ENCODE measurements around the gene C13orf46. TPM values are rescaled to one million over a fixed set of nuclear protein-coding genes. Genes with fewer than 3 reads are reported as not detected.
A peak's percentile ranks its signal among the peaks of the same experiment; 100 is the strongest.
"Not testable (repeated sequence)": the region's sequence is repeated elsewhere in the genome, so short reads cannot be mapped to it uniquely, and the experiment has no call there.

C13orf46 gene
- total RNA-seq (1 to 10 TPM; 2.1 to 3.5 TPM), polyA plus RNA-seq (under 1 TPM; 0.13 to 0.43 TPM)
- long read RNA-seq, donor 1 = 0 reads
- long read RNA-seq, donor 2, partial matches to known transcripts = 0 of 1 reads
- long read RNA-seq, donor 2, other reads (novel, unspliced or antisense) = 1 of 1 reads

DNA sequence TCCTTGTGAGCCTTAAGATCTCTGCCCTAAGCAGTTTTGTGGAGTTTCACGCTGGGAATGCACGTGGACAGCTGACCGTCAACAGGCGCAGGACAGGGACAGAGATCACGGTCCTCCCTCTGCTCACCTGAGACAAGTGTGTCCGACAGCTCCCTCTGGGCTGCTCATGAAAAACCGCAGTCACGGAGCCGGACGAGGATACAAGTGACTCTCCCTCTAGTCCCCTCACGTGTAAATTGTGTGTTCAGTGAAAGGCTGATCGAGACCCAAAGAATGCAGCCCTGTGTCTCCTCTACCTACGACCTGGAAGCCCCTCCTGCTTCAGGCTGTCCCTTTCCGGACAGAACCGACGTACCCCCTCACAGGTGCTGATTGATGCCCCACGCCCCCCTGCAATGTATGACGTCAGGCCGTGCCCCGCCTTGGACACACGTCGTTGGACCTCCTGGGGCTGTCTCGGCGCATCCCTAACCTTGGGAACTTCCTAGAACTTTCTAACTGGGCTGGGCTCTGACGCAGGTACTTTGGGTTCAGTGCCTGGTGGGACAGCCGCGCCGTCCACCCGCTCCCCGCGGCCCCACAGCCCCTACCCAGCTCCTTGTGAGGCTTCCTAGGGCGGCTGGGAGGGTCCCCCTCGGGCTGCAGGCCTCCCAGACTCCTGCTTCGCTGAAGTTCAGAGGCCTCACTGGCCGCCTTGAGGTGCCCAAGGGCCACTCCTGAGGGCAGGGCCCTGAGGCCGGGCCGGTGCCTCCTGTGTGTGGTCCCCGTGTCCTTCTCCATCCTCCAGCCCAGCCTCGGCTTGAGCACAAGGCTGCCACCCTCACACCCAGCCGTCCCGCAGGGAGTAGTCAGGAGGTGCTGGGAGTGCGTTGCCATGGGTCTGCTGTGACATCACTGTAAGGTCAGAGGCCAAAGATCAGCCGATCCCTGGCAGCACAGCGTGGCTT, at the start of gene C13orf46:
Gene C13orf46, minus strand, starts transcription at position 859 of the 947 bp plus-strand sequence. Its CDS starts 79 bp downstream, at position 780.
- ATAC-seq (ENCODE audit: low FRiP score) (no peak), DNase-seq (peak; percentile 40 to 73)
- H3K4me3 ChIP-seq (ENCODE audit: low read length in 2 of 2) = no peak within 1 kb of the TSS
- no peaks in the 10 kb centered on the region for H3K4me1 ChIP-seq (ENCODE audit: control insufficient read depth in 1 of 2, insufficient read depth in 2 of 2, low read length in 2 of 2)
- intact Hi-C loops (cut with DNase I) = no loop called here
- no peaks in the 10 kb centered on the region for H3K36me3 ChIP-seq (ENCODE audit: control insufficient read depth in 1 of 2, insufficient read depth in 2 of 2, low read length in 1 of 2)
- 92 to 93% methylated on average over 44 of the region's 44 CpGs for WGBS, 2 donors
- H3K27me3 ChIP-seq (ENCODE audit: control insufficient read depth in 1 of 2, insufficient read depth in 2 of 2, low read length in 1 of 2) = no peaks in the 10 kb centered on the region
- H3K27ac ChIP-seq (ENCODE audit: low read depth in 1 of 2, low read length in 2 of 2) = no peak within 1 kb of the TSS
- no peaks in the 10 kb centered on the region for H3K9me3 ChIP-seq (ENCODE audit: control insufficient read depth, low read length)

DNA sequence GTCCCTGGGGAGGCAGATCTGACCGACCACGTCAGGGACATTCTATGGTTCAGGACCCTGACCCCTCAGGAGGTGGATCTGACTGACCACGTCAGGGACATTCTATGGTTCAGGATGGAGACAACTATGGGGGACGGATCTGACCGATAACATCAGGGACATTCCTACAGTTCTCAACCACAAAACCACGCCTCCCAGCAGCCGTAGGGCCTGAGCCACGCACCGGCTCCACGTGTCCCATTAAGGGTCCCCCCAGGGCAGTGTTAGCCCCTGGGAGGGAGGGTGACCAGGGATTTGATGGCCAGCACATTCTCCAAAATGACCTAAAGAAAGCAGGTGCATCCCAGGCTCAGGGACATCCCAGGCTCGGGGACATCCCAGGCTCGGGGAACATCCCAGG, 49.0 kb upstream of the C13orf46 start:
- Histone ChIP-seq H3K27ac (ENCODE audit: low read depth in 1 of 2, low read length in 2 of 2) (no peak overlapping the region), H3K36me3 (ENCODE audit: control insufficient read depth in 1 of 2, insufficient read depth in 2 of 2, low read length in 1 of 2) (peaks cover 0 to 5% of the 10 kb centered on the region in 2 donors), H3K4me1 (ENCODE audit: control insufficient read depth in 1 of 2, insufficient read depth in 2 of 2, low read length in 2 of 2) (no peaks in the 10 kb centered on the region), H3K27me3 (ENCODE audit: control insufficient read depth in 1 of 2, insufficient read depth in 2 of 2, low read length in 1 of 2) (no peaks in the 10 kb centered on the region), H3K9me3 (ENCODE audit: control insufficient read depth, low read length) (no peaks in the 10 kb centered on the region), H3K4me3 (ENCODE audit: low read length in 2 of 2) (no peak overlapping the region)
- DNase-seq (peak in 1 of 2 donors; percentile 42), ATAC-seq (ENCODE audit: low FRiP score) (no peak)
- intact Hi-C loops (cut with DNase I) = no loop called here
- WGBS, 2 donors = 87 to 94% methylated on average over 12 of the region's 12 CpGs

DNA sequence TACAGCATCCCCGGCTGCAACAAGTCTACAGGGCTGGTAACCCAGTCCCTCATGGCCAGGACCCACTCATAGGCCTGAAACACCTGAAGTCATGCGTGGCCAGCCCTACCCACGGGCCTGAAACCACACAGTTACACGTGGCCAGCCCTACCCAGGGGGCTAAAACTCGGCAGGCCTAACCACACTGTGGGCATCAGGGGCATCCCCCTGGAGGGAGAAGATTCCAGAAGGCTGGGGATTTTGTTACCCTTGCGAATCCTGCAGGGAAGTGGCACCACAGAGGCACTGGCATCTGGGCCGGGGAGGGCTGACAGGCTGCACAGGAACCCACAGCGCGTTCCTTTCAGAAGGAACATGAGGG, 48.4 kb upstream of the C13orf46 start:
- Histone ChIP-seq H3K27me3 (ENCODE audit: control insufficient read depth in 1 of 2, insufficient read depth in 2 of 2, low read length in 1 of 2) (no peaks in the 10 kb centered on the region), H3K4me3 (ENCODE audit: low read length in 2 of 2) (no peak overlapping the region), H3K27ac (ENCODE audit: low read depth in 1 of 2, low read length in 2 of 2) (no peak overlapping the region), H3K36me3 (ENCODE audit: control insufficient read depth in 1 of 2, insufficient read depth in 2 of 2, low read length in 1 of 2) (peaks cover 0 to 5% of the 10 kb centered on the region in 2 donors), H3K9me3 (ENCODE audit: control insufficient read depth, low read length) (no peaks in the 10 kb centered on the region), H3K4me1 (ENCODE audit: control insufficient read depth in 1 of 2, insufficient read depth in 2 of 2, low read length in 2 of 2) (no peaks in the 10 kb centered on the region)
- no peak for ATAC-seq (ENCODE audit: low FRiP score)
- intact Hi-C loops (cut with DNase I) = no loop called here
- peak in 1 of 2 donors; percentile 31 for DNase-seq
- 94% methylated on average over 9 of the region's 9 CpGs for WGBS, 2 donors

DNA sequence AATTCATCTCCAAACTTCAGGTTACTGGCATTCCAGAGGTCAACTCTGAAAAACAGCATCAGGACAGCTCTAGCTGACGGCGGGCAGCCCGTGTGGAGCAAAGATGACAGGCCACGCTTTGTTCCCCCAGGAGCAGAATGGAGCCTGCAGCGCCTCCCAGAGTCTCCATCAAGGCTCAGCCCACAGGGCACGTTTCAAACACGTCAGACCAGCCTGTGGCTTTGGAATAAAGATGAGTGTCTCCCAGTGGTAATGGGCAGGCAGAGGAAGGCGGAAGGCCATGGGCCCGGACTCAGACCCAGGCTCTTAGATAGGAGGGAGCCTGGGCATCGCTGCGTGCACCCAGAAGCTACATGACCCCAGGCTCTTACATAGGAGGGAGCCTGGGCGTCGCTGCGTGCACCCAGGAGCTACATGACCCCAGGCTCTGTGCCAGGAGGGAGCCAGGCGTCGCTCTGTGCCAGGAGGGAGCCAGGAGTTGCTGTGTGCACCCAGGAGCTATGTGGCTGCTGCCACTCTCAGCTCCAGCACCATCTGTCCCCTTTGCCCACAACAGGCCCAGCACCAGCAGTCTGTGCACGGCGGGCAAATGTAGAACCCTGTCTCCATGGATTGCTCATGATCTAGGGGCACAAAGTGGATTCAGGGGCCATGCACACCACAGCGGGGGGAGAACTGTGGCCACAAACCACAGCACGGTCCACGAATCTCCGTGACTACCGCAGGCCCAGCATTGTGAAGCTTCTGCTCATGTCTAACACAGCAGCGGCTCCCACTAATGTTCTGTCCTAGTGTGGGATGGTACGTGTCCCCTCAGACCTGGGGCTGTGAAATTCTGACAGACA, 47.8 kb upstream of the C13orf46 start:
- no peaks in the 10 kb centered on the region for H3K9me3 ChIP-seq (ENCODE audit: control insufficient read depth, low read length)
- DNase-seq = peak in 1 of 2 donors; percentile 67
- H3K27me3 ChIP-seq (ENCODE audit: control insufficient read depth in 1 of 2, insufficient read depth in 2 of 2, low read length in 1 of 2) = no peaks in the 10 kb centered on the region
- WGBS, 2 donors = 83 to 87% methylated on average over 25 of the region's 25 CpGs
- ATAC-seq (ENCODE audit: low FRiP score) = no peak
- no peaks in the 10 kb centered on the region for H3K4me1 ChIP-seq (ENCODE audit: control insufficient read depth in 1 of 2, insufficient read depth in 2 of 2, low read length in 2 of 2)
- H3K27ac ChIP-seq (ENCODE audit: low read depth in 1 of 2, low read length in 2 of 2) = no peak overlapping the region
- intact Hi-C loops (cut with DNase I) = no loop called here
- H3K4me3 ChIP-seq (ENCODE audit: low read length in 2 of 2) = no peak overlapping the region
- peaks cover 0 to 5% of the 10 kb centered on the region in 2 donors for H3K36me3 ChIP-seq (ENCODE audit: control insufficient read depth in 1 of 2, insufficient read depth in 2 of 2, low read length in 1 of 2)

DNA sequence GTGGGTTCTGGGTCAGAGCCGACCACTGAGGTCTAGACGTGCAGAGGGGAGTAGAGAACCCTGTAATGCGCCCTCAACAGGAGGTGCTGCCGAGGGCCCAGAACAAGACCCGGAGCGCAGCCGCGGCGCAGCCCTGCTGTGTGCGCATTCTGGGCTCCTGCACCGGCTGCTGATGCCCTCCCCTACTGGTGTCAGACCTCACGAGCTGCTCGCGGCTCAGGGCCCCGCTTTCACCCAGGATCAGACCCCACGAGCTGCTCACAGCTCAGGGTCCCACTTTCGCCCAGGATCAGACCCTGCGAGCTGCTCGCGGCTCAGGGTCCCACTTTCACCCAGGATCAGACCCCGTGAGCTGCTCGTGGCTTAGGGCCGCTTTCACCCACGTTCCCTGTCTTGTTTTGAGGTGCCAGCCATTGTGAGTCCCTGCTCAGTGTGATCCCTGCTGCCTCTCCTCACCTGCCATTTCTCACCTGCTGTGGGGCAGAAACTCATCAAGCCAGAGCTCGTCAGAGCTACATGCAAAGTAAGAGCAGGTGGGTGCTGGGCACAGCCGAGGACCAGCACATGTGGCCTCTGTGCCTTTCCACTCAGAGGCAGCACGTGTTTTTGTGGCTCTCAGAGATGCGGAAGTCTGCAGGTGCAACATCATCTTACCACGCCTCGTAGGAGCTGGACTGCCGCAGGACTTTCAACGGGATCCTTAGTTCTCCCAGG, 47.0 kb upstream of the C13orf46 start:
- Histone ChIP-seq H3K36me3 (ENCODE audit: control insufficient read depth in 1 of 2, insufficient read depth in 2 of 2, low read length in 1 of 2) (peaks cover 0 to 5% of the 10 kb centered on the region in 2 donors), H3K27ac (ENCODE audit: low read depth in 1 of 2, low read length in 2 of 2) (no peak overlapping the region), H3K9me3 (ENCODE audit: control insufficient read depth, low read length) (no peaks in the 10 kb centered on the region), H3K27me3 (ENCODE audit: control insufficient read depth in 1 of 2, insufficient read depth in 2 of 2, low read length in 1 of 2) (no peaks in the 10 kb centered on the region), H3K4me1 (ENCODE audit: control insufficient read depth in 1 of 2, insufficient read depth in 2 of 2, low read length in 2 of 2) (no peaks in the 10 kb centered on the region), H3K4me3 (ENCODE audit: low read length in 2 of 2) (no peak overlapping the region)
- intact Hi-C loops (cut with DNase I) = no loop called here
- peak in 1 of 2 donors; percentile 50 for DNase-seq
- ATAC-seq (ENCODE audit: low FRiP score) = no peak
- 91 to 92% methylated on average over 32 of the region's 32 CpGs for WGBS, 2 donors

DNA sequence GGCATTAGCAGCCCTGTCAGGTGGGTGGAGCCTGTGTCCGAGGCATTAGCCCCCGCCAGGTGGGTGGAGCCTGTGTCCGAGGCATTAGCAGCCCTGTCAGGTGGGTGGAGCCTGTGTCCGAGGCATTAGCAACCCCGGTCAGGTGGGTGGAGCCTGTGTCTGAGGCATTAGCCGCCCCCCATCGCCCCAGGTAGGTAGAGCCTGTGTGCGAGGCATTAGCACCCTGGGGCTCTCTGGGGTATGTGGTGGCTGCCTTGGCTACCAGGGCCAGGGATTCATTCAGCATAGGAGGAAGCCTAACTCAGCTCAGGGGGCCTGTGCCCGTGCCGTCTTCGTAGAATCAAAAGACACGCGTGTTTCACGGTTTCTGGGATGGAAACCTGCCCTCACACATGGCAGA, 46.3 kb upstream of the C13orf46 start:
- DNase-seq; ATAC-seq (ENCODE audit: low FRiP score); H3K9me3 ChIP-seq (ENCODE audit: control insufficient read depth, low read length); H3K27me3 ChIP-seq (ENCODE audit: control insufficient read depth in 1 of 2, insufficient read depth in 2 of 2, low read length in 1 of 2); H3K36me3 ChIP-seq (ENCODE audit: control insufficient read depth in 1 of 2, insufficient read depth in 2 of 2, low read length in 1 of 2); H3K4me3 ChIP-seq (ENCODE audit: low read length in 2 of 2); intact Hi-C loops (cut with DNase I); H3K27ac ChIP-seq (ENCODE audit: low read depth in 1 of 2, low read length in 2 of 2); H3K4me1 ChIP-seq (ENCODE audit: control insufficient read depth in 1 of 2, insufficient read depth in 2 of 2, low read length in 2 of 2): not testable (repeated sequence)
- 90 to 93% methylated on average over 11 to 14 of the region's 14 CpGs for WGBS, 2 donors

DNA sequence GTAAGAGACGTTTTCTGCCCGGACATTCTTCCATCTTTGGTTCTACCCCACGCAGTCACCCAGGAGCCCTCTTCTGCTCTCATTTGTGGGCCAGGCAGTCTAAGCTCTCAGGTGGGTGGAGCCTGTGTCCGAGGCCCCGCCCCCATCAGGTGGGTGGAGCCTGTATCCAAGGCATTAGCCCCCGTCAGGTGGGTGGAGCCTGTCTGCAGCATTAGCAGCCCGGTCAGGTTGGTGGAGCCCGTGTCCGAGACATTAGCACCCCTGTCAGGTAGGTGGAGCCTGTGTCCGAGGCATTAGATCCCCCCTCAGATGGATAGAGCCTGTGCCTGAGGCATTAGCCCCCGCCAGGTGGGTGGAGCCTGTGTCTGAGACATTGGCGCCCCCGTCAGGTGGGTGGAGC, 45.5 kb upstream of the C13orf46 start:
- no peaks in the 10 kb centered on the region for H3K27me3 ChIP-seq (ENCODE audit: control insufficient read depth in 1 of 2, insufficient read depth in 2 of 2, low read length in 1 of 2)
- H3K27ac ChIP-seq (ENCODE audit: low read depth in 1 of 2, low read length in 2 of 2) = no peak overlapping the region
- ATAC-seq (ENCODE audit: low FRiP score) = no peak

DNA sequence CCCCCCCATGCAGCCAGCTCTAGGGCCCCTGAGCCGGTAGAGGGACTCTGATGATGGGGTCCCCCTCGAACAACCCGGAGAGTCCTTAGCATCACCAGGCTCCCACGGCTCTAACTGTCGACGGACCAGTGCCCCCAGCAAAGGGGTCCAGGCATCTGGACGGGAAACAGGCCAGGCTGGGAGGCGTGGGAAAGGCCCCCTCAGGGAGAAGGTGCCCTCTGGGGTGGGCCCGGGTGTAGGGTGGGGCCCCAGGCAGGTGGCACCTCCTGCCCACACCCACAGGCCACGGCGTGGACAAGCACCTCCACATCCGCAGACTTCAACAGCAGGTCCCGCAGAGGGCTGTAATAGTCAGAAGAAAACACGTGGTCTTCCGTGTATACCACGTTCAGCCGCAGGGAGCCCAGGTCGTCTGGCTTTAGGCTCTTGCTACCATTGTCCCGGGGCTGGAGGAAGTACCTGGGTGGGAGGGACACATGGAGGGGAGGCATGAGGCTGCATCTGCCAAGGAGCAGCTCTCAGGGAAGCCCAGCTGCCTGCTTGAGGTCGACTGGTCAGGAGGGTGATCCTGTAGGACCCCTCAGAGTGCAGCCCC, 44.7 kb upstream of the C13orf46 start:
- H3K27ac ChIP-seq (ENCODE audit: low read depth in 1 of 2, low read length in 2 of 2) = no peak overlapping the region
- no peak overlapping the region for H3K4me3 ChIP-seq (ENCODE audit: low read length in 2 of 2)
- ATAC-seq (ENCODE audit: low FRiP score) (no peak), DNase-seq (no peak)
- H3K4me1 ChIP-seq (ENCODE audit: control insufficient read depth in 1 of 2, insufficient read depth in 2 of 2, low read length in 2 of 2) = no peaks in the 10 kb centered on the region
- WGBS, 2 donors = 89 to 91% methylated on average over 20 of the region's 20 CpGs
- intact Hi-C loops (cut with DNase I) = no loop called here
- no peaks in the 10 kb centered on the region for H3K9me3 ChIP-seq (ENCODE audit: control insufficient read depth, low read length)
- H3K27me3 ChIP-seq (ENCODE audit: control insufficient read depth in 1 of 2, insufficient read depth in 2 of 2, low read length in 1 of 2) = no peaks in the 10 kb centered on the region
- peaks cover 0 to 5% of the 10 kb centered on the region in 2 donors for H3K36me3 ChIP-seq (ENCODE audit: control insufficient read depth in 1 of 2, insufficient read depth in 2 of 2, low read length in 1 of 2)

More for the DNA sequence above, 45.5 kb upstream of the C13orf46 start:
- no peak for DNase-seq
- intact Hi-C loops (cut with DNase I) = no loop called here
- Histone ChIP-seq H3K9me3 (ENCODE audit: control insufficient read depth, low read length) (no peaks in the 10 kb centered on the region), H3K36me3 (ENCODE audit: control insufficient read depth in 1 of 2, insufficient read depth in 2 of 2, low read length in 1 of 2) (peaks cover 0 to 5% of the 10 kb centered on the region in 2 donors), H3K4me1 (ENCODE audit: control insufficient read depth in 1 of 2, insufficient read depth in 2 of 2, low read length in 2 of 2) (no peaks in the 10 kb centered on the region), H3K4me3 (ENCODE audit: low read length in 2 of 2) (no peak overlapping the region)
- 85 to 88% methylated on average over 13 of the region's 13 CpGs for WGBS, 2 donors
